NOMO-1 (cell line): ENCODE results near the gene TRAF4.
A peak's percentile ranks its signal among the peaks of the same experiment; 100 is the strongest.

ENCODE experiments used
- DNase-seq, 2 experiments: peaks; one replicate each; lab custom pipeline; 2025; ENCODE audit not compliant: unreplicated experiment in 2 of 2; lab: John Stamatoyannopoulos, UW

Gene TRAF4

DNA sequence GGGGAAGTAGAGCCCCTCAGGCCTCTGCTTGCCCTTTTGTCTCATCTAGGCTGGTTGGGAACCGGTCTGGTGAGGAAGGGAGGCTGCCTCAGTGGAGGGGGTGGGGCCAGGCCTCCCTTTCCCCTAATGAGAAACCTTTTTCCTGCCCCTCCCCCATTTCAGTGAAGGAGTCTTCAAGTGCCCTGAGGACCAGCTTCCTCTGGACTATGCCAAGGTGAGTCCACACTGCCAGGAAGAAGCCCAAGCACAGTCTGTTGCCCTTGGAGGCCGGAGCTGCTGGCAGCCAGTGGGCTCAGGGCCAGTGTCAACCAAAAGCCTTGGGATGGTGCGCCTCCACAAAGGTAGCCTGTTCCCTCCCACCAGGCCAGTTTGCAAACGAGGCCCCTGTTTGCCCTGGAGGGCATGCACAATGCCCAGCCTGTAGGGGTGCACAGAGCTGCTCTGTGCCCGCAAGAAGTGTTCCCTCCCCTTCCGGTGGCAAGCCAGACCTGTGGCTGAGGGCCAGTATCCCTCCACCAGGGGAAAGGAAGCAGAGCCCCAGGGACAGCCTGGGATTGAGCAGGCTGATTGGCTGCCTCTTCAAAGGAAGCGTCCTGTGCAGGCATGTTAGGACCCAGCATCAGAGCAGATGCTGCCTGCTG lies 3.4 kb downstream of the TRAF4 start:
- no peak for DNase-seq

DNA sequence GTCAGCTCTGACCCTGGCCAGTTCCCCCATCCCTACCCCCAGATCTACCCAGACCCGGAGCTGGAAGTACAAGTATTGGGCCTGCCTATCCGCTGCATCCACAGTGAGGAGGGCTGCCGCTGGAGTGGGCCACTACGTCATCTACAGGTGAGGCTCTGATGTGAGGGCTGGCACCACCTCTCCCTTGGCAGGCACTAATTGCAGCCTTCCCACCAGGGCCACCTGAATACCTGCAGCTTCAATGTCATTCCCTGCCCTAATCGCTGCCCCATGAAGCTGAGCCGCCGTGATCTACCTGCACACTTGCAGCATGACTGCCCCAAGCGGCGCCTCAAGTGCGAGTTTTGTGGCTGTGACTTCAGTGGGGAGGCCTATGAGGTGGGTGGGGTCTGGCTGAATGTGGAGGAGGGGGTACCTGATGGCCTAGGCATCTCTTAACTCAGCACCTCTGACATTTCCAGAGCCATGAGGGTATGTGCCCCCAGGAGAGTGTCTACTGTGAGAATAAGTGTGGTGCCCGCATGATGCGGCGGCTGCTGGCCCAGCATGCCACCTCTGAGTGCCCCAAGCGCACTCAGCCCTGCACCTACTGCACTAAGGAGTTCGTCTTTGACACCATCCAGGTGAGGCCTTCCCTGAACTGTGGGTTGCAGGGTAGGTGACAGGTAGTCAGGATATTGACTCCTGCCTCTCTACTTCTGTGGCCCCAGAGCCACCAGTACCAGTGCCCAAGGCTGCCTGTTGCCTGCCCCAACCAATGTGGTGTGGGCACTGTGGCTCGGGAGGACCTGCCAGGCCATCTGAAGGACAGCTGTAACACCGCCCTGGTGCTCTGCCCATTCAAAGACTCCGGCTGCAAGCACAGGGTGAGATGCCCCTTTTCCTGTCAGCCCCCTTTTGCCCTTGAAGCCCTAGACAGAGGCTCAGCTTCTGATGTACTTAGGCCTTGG lies 4.3 kb downstream of the TRAF4 start:
- DNase-seq, result no peak

DNA sequence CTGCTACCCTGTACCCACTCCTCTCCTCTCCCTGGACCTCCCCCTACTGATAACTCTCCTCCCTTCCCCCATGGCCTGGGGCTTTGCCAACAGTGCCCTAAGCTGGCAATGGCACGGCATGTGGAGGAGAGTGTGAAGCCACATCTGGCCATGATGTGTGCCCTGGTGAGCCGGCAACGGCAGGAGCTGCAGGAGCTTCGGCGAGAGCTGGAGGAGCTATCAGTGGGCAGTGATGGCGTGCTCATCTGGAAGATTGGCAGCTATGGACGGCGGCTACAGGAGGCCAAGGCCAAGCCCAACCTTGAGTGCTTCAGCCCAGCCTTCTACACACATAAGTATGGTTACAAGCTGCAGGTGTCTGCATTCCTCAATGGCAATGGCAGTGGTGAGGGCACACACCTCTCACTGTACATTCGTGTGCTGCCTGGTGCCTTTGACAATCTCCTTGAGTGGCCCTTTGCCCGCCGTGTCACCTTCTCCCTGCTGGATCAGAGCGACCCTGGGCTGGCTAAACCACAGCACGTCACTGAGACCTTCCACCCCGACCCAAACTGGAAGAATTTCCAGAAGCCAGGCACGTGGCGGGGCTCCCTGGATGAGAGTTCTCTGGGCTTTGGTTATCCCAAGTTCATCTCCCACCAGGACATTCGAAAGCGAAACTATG lies 5.2 kb downstream of the TRAF4 start:
- no peak for DNase-seq

DNA sequence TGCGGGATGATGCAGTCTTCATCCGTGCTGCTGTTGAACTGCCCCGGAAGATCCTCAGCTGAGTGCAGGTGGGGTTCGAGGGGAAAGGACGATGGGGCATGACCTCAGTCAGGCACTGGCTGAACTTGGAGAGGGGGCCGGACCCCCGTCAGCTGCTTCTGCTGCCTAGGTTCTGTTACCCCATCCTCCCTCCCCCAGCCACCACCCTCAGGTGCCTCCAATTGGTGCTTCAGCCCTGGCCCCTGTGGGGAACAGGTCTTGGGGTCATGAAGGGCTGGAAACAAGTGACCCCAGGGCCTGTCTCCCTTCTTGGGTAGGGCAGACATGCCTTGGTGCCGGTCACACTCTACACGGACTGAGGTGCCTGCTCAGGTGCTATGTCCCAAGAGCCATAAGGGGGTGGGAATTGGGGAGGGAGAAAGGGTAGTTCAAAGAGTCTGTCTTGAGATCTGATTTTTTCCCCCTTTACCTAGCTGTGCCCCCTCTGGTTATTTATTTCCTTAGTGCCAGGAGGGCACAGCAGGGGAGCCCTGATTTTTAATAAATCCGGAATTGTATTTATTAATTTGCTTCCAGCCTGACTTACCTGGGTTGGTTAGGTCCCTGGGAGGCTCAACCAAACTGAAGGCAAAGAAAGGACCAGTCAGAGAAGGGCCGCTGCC lies 5.8 kb downstream of the TRAF4 start:
- no peak for DNase-seq

DNA sequence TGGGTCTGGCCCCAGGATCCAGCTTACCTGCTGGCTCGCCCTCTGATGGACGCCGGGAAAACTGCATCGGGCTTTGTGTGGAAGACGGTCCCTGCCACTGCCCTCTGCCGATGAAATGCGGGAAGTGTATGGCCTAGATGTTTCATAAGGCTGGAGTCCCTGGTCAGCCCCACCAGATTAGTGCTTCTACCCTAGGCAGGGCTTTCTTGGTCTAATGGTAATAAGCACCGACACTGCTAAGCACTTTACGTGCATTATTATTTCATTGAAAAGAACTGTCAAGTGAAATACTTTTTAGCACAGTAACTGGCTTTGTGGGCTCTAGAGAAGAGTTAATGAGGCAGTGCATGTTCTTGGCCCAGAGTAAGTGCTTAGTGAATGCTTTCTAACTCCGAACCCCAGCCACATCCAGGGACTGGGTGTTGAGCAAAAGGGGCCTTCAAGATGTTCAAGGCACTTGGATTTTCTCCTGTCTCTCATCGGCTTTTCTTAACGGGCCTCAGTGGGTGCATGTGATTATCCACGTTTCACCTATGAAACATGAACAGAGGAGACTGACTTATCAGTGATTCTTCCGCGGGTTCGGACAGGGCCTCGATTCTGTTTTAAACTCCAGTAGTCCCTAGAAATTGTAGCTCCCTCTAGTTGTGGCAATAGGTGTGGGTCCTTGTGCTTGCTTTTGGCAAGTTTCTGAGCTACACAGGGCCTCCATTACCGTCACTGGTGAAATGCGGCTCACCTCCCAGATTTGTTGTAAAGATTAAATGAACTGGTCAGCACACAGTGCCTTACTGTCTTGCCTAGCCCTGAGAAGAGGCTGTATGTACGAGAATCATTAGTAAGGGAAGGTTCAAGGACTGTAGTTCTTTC lies 6.6 kb downstream of the TRAF4 start:
- peak; percentile 81 to 88 for DNase-seq

DNA sequence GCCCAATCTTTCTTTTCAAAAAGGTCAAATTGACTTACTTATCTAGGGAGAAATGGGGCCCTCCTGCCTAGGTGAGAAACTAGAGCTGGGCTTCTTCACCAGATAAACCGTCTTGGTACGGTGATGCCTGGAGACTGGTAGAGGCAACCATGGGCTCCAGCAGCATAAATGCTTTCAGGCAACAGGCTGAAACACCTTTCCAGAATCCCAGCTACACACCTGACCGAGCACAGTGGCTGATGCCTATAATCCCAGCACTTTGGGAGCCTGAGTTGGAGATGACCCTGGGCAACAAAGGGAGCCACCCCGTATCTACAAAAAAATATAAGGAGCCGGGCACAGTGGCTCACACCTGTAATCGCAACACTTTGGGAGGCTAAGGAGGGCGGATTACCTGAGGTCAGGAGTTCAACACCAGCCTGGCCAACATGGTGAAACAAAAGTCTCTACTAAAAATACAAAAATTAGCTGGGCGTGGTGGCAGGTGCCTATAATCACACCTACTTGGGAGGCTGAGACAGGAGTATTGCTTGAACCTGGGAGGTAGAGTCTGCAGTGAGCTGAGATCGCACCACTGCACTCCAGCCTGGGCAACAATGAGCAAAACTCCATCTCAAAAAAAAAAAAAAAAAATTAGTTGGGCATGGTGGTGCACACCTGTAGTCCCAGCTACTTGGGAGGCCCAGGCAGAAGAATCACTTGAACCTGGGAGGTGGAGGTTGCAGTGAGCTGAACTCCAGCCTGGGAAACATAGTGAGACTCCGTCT lies 8.0 kb downstream of the TRAF4 start:
- DNase-seq, result no peak

DNA sequence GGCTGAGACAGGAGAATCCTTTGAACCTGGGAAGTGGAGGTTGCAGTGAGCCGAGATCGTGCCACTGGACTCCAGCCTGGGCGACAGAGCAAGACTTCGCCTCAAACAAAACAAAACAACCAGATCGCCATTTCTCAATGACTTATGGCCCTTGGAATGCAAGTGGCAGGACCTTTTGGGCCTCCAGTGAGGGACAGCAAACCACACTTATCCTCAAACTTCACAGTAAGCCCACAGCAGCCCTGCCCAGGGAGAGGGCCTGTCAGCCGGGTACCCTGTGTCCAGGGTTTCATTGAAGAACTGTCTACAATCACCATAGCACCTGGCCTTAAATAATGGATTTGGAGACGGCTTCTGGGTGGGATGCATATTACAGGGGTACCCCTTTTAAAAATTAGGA lies 11.7 kb downstream of the TRAF4 start:
- DNase-seq, result no peak

DNA sequence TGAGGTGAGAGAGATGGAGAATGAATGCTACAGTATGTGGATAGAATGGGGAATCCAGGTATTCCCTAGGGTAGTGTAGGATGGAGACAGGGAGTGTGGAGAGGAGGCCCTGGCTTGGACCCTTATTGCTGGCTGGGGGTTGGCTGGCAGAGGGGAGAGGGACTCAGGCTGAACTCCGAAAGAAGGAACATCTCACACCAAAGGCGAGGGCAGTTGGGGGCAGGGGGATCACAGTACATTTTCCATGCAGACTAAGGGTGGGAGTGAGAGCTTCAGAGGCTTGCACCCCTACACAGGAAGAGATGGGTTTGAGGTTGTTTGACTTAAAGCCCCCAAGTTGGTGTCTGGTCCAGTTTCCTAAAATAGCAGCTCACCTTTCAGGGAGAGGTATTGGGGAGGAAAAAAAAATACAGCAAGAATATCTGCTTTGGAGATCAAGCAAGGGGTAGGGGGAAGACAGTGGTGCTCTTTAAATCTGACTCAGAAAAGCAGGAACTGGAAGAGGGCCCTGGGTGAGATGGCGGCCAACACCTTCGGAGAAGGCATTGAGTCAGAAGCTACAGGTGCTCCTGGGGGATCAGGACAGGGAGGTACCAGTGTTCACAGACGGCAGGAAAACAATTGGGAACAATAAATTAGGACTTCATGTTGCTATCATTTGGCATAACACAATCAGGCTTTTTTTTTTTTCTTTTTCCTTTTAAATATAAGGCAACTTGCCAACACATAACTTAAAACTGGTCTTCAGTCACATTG lies 12.4 kb downstream of the TRAF4 start:
- no peak for DNase-seq

DNA sequence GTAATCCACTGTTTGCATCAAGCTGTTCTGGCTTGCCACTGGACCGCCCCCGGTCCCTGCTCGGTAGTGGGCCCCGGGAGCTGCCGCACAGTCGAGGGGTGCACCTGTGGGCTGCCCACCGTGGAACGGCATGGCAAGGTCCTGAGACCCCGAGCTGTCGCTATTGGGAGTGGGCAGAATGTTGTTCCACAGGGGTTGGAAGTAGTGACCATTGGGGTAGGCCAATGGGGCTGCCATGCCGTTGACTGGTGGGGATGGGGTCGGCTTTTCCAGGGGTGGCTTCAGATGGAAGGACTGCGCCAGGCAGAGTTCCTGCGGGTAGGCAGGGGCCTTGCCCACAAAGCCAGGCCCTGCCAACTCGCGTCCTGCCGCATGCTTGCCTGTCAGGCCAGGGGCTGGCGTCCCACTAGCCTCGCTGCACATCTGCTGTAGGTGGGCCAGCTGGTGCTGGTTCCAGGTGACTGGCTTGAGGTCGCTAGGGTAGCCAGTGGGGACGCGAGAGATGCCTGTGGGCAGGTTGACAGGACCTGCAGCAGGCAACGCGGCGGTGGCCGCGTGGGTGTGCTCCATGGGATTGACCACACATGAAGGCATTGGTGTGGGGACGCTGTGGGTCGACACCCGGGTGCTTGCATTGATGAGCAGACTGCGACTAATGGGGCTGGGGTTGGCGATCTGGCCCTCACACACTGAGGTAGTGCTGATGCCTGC lies 14.8 kb downstream of the TRAF4 start:
- no peak for DNase-seq

DNA sequence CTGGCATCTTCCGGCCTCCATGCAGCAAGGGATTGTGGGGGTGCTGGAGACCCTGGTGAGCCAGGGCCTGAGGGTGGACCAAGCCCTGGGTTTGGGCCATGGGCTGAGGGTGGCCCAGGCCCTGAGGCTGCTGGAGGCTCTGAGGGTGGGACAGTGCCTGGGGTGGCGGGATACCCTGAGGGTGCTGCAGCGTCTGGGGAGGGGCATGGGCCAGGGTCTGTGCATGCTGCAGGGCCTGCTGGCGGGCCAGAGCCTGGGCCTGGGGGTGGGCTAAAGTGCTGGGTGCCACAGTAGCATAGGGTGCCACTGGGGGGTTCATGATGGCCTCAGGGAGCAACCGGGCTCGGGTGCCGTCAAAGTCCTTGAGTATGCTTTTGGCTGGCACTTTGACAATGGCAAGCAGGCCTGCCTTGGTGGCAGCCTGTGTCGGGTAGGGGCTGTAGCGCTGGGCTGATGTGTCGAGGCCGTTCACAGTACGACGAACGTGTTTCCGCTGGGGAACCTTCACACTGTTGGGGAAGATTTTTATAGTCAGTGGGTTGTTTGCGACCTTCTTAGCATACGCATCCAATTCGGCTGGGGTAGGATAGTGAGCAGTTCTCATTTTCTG lies 15.6 kb downstream of the TRAF4 start:
- DNase-seq, result no peak

DNA sequence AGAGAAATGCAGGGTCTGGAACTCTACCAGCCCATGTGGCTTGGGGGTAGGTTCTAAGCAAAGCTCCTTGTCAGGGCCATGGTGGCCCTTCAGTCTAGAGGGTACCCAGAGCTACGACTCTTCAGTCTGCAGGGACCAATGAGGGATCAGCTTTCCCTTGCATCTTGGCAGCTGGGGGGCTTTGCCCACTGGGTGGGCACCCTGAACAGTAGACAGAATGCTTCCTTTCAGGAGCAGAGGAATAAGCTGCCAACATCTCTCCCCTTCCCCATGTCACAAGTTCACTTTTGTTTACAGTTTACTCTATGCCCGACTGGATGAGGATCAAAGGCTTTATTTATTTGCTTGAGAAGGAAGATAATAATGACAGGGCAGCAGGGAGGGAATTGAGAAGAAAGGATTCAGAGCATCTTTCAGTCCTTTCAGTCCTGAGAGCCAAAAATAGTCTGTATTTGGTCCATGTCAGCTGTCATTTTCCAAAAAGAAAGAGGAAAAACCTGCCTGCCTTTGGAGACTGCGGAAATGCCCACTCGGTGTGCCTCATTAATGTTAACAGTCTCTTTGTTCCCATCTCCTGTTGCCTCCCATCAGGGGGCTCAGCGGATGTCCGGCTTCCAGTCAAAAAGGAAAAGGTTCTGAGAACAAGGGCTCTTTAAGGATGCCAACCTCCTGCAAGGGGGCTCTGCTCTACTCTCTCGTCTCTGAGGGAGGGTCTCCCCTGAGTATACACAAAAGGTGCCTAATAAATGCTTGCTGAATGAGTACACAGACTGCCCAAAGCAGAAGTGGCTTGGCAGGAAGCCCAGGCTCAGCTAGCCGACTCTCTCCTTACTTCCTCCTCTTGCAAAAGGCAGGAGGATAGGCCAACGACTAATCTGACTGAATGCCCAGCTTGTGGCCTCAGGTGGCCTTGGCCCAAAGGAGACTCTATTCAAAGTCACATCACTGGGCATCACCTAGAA lies 17.1 kb downstream of the TRAF4 start:
- peak; percentile 52 to 62 for DNase-seq

DNA sequence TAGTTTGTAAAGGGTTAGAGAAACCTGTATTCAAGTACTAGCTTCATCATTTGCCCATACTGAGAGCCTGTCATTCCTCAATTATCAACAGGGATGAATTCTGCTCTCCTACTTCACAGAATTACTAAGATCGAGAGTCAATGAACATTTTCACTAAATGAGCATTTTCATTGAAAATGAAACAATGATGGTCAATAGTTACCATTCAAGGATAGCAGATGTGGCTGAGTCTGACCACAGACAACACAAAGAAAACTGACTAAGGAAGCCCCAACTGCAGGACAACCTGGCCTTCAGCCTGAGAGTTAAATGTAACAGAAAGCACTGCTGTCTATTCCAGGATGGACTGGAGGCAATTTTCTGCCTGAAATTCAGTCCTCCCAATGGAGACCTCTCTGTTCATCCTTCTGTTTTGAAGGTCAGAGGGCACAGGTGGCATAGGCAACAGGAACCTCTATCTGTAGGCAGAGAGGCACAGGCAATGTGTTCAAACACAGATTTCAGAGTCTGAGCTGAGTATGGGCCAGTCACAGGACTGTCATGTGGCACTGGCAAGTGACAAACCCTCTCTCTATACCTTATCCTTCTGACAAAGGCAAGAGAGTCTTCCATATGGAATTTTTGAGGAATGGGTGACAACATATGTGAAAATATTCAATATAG lies 19.5 kb downstream of the TRAF4 start:
- no peak for DNase-seq

DNA sequence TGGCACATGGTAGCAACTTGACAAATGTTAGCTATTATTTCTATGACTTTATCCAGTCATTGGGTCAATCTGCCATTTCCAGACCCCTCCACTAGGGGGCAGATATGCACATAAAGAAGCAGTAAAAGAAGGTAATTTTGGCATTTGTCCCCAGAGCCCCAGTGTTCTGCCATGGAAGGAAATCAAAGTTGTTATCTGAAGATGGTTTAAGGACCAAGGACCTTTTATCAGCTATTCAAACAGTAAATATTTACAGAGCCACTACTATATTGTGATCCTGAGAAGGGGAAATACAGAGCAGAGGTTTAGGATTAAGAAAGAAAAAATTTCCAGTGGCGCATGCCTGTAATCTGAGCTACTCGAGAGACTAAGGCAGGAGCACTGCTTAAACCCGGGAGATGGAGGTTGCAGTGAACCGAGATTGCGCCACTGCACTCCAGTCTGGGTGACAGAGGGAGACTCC lies 20.0 kb downstream of the TRAF4 start:
- DNase-seq, result peak; percentile 11 to 48

DNA sequence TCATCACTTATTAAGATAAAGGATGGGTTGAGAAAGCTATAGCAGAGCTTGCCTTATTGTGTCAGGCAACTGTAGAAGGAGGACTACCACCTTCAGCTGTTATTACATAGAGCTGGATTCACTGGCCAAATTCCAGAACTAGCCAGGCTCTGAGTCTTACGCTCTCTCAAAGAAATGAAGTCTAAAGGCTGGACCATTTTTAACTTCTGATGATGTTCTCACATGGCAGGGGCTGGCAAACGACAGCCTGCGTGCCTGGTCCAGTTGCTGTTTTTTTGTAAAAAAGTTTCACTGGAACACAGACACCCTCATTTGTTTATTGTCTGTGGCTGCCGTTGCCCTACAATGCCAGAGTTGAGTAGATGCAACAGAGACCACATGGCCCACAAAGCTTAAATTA lies 21.2 kb downstream of the TRAF4 start:
- DNase-seq, result no peak

DNA sequence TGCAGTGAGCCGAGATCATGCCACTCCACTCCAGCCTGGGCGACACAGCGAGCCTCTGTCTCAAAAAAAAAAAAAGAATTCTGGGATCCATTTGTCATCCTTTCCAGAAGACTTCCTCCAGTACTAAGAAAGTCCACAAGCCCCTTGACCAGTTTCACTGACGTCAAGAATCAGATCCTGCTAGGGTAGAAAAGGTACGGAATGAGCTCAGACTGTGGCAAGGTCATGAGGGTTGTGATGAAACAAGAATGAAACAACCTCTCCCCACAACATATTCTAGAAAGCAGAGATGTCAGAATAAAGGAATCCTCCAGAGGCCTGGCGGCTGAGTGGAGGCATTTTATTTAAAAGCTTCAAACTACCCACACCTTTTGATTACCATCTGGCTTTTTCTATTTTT lies 29.9 kb downstream of the TRAF4 start:
- no peak for DNase-seq

DNA sequence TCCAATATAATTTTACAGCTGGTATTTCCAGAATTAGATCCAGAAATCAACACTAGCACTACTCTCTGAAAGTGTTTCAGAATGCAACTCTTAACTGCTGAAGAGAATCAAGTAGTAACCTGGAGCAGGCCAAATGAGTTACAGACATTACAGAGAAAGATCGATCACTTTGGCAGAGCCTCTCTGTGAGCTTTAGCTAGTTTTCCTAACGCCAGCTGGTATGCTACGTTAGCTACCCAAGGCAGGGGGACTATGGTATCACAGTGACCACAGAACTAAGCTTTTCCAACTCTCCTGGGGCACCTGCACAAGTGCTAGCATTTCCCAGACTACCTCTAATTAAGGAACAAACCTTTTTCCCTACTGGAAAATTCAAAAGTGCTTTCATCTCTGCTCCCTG lies 30.4 kb downstream of the TRAF4 start:
- no peak for DNase-seq
